ENCODE results near the gene RGS10.

- TF ChIP-seq CTCF (IDR thresholded peaks at IDR 0.05) (no peak), POLR2A (IDR thresholded peaks at IDR 0.05) (no peak)
Observed at GRCh38 chr10:119469325-119469707, 73.2 kb downstream of the RGS10 start.
